ENCODE results near the gene PANK4.

DNA sequence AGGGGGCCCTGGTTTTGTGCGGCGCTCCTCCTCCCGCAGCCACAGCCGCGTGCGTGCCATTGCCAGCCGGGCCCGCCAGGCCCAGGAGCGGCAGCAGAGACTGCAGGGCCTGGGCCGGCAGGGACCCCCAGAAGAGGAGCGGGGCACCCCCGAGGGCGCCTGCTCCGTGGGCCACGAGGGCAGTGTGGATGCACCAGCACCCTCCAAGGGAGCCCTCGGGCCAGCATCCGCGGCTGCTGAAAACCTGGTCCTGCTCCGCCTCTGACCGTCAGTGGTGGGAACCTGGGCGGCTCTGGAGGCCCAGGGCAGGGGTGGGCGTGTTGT is 21.5 kb downstream of the PANK4 start:
- TF ChIP-seq, protein P1, sequence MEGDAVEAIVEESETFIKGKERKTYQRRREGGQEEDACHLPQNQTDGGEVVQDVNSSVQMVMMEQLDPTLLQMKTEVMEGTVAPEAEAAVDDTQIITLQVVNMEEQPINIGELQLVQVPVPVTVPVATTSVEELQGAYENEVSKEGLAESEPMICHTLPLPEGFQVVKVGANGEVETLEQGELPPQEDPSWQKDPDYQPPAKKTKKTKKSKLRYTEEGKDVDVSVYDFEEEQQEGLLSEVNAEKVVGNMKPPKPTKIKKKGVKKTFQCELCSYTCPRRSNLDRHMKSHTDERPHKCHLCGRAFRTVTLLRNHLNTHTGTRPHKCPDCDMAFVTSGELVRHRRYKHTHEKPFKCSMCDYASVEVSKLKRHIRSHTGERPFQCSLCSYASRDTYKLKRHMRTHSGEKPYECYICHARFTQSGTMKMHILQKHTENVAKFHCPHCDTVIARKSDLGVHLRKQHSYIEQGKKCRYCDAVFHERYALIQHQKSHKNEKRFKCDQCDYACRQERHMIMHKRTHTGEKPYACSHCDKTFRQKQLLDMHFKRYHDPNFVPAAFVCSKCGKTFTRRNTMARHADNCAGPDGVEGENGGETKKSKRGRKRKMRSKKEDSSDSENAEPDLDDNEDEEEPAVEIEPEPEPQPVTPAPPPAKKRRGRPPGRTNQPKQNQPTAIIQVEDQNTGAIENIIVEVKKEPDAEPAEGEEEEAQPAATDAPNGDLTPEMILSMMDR (IDR thresholded peaks at IDR 0.05) = no peak
- no peak for TF ChIP-seq POLR2A (IDR thresholded peaks at IDR 0.05)

Data from Peyer's patch (tissue), 4 donors.